HG02759 (cell line): ENCODE measurements around the gene TBPL2.
"Not testable (repeated sequence)": the region's sequence is repeated elsewhere in the genome, so short reads cannot be mapped to it uniquely, and the experiment has no call there.

Source experiments
- ATAC-seq: cut with Tn5 transposase; IDR thresholded peaks from one replicate; pipeline ENCODE4 v1.9.1; 2021; ENCODE audit warnings: mild to moderate bottlenecking, moderate library complexity; ENCODE audit not compliant: unreplicated experiment

The TBPL2 gene

DNA sequence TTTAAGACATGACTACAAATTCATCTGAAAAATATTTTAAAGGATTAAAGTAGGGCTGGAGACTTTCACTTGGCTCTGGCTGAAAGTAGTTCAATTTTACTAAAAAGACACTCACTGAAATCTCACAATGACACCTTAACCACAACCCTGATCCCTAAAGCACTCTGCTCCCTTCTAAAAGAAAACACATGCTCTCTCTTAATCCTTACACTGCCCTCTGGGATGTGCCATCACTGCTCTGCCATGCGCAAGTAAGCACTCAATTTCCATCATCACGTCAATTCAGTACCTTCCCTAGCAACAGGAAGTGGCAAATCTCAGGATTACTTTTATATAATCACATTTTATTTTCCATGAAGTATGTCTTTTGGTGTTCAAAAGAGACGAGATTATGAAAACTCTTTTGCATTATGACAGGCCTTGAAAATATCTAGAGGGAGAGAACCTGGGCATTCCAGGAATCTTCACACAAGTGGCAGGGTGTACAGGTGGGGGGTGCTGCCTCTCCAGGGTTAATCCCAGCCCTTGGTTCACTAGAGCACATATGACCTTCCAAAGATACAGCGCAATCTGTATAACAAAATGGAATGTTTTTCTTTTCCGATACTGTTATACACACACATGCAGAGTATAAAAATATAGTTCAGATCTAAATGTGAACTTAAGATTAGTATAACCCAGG is 36.1 kb downstream of the TBPL2 start:
- ATAC-seq: no peak

DNA sequence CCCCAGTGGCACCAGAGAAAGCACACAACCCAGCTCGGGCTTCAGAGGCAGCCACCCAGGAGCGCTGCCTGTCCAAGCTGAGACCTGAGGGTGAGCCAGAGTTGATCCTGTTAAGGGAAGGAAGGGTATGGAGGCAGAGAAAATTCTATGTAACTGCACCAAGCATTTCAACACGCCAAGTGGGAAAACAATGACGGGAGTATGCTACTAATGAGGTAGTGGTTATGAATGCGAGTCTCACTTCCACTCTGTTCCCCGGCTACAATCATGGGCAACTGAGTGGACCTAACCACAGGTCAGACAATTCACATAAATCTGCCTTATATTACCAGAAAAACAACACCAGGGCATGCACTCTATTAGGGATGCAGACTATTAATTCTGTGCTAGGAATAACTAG is 38.7 kb downstream of the TBPL2 start:
- no peak for ATAC-seq

DNA sequence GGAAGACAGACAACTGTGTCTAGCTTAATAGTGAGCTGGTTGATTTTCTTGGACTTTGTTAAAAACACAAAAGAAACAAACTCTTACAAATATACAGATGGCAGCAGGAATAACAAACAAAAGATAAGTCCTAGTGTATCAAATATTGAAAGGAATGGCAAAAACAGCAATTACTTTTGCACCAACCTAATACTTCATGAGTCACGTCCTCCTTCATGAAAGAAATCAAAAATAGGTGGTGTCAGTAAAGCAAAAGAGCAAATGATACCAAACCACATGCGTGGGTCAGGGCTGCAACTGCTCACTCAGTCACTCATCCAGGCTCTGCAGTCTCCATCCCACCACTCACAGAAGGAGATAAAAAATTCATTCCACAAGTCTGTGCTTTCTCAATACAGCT is 40.6 kb downstream of the TBPL2 start:
- ATAC-seq: no peak

DNA sequence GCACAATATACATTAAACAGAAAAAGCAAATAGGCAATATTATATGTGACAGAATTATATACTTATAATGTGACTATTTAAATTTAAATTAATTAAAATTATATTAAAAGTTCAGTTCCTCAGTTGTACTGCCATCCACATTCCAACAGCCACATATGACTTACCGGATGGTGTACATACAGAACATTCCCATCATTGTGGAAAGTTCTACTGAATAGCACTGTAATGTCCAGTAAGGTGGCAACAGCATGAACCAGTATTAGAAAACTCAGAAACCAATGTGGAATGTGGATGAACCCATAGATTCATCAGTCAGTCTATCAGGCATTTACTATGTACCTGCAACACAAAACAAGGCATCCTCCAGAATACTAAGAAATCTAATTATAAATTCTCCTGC is 41.2 kb downstream of the TBPL2 start:
- no peak for ATAC-seq

DNA sequence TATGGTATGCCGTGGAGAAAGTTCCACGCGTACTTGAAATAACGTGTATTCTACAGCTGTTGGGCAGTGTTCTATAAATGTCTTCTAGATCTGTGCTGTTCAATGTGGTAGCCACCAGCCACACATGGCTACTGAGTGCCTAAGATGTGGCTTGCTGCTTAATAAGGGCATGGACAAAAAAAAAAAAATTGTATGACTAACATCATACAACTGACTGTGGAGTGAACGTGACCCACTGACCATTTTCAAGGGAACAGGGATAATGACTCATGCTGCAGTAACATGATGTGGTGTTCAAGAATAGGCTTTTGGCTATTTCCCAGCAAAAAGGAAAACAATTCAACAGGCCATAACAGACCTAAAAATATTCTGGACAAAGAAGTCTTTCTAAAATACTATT is 41.7 kb downstream of the TBPL2 start:
- ATAC-seq: no peak

DNA sequence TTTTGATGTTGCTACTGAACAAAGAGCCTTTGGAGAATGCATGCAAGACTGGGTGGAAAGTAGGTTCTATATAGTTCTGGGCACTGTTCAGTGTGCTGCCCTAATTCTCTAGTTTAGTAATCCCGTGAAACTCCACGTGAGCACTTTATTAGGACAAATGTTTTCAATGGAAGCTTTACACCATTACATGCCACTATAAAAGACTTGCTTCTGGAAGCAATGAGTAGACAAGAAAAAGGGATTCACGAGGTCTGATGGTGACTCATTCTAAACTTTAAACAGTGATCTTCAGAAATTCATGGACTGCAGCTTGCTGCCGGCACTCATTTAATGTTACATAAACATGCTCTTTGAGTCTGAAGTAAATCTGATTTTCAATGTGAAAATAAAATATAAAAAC is 51.1 kb downstream of the TBPL2 start:
- no peak for ATAC-seq

DNA sequence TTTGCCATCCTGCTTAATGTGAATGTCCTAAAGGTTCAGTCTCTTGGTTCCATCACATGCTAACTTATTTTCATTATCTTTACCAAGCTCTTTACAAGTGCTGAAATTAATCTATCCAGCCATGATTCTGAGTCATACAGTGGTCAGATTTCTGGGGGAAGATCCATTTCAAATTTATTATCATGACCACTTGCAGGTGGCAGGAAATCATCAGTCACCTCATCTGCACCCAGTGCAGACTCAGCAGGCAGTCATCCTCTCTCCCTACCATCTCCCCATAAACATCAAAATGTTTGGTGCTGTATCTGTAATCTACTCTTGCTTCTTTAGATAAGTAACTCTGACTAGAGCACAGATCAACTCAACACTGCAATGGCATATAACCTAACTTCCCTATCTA is 52.3 kb downstream of the TBPL2 start:
- no peak for ATAC-seq

DNA sequence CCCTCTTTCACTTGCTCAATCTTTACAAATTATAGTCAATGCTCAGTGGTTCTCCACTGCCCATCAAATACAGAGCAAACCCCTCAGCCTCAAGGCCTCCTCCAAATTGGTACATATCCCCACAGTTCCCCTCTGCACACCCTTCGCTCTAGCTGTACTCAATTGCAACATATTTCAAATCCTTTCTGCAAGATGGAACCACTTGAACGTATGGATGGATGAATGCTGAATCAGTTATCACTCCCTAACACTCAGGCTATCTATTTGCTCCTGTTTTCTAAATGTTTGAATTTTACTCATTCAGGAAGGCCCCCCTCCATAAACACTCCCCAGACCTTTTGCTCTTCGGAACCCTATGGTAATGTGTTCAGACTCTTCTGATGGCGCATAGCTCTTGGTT is 53.3 kb downstream of the TBPL2 start:
- no peak for ATAC-seq

DNA sequence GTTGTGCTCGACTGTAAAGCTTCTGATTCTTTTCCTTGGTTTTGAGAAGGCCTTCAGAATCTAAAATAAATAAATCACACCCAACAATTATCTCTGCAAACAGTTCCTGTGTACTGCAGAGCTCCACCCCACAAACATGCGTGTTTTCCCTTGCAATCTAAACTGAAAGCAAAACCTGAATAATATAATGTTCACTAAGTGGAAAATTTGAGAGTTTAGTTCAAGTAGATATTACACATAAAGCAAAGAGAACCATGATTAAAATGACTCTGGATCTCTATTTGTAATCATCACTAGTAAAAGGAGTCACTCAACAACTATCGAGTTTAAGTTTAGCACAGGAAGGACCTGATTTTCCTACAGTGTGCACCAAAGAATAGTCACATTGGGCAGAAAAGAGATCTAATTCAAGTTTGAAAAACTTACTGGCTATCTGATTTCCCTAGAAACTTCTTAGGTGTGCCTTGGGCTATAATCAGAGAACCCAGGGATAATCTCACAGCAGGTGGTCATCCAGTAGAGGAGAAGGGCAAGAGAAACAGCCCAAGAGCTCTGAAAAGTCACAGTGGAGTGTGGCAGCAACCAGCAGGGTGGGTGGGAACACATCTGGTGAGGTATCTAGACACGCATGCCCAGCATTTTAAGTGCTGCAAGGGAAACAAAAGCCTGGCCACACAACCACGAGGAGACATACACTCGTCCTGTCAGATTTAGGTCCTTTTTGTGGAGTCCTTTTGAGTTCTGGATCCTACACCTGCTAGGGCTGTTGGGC is 54.2 kb downstream of the TBPL2 start:
- ATAC-seq: no peak

DNA sequence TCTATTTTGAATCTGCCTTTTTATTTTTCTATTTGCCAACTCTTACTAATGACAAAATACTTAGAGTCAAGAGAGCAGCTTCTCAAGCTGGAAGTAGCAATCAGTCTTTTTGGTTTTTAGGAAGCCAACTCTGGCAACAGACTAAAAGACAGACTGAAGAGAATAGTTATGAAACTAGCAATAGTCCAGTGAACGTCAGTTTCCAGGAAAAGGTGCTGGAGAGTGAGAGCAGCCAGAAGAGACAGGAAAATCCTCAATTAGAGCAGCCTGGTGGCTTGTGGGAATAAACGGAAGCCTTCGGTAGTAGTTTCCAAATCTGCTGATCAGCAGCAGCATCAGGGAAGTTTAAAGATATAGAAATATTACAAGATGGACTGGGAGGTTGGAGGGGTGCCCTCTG is 55.9 kb downstream of the TBPL2 start:
- no peak for ATAC-seq

DNA sequence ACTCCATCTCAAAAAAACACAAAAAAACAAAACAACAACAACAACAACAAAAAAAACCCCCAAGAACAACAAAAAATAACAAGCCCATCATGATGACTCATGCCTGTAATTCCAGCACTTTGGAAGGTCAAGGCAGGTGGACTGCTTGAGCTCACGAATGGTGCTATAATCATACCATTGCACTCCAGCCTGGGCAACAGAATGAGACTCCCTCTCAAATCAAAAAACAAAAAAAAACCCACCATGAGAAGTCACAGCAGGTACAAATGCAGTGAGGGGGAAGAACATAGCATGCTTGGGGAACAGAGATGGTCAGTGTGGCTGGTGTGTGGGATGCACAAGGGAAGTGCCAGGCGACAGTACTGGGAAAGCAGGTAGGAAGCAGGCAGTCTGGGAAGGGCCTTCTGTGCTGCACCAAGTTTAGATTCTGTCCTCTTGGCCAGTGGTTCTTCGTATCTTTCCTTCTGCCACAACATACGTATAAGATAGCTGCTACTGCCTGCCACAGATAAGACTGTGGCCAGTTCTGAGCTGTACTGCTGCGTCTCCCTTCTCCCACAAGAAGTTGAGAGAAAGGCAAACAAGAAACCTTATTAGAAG is 56.8 kb downstream of the TBPL2 start:
- ATAC-seq: no peak

DNA sequence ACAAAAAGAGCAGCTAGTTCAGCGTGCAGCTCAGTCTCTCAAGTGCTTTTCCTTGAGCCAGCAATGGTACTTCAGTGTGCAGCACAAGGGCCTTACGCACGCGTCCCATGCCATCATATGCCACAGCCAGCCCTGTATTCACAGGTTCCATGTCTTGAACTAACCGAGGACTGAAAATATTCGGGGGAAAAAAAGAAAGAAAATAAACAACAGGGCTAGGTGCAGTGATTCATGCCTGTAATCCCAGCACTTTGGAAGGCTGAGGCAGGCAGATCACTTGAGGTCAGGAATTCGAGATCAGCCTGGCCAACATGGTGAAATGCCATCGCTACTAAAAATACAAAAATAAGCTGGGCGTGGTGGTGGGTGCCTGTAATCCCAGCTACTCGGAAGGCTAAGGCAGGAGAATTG is 57.4 kb downstream of the TBPL2 start:
- ATAC-seq: not testable (repeated sequence)

DNA sequence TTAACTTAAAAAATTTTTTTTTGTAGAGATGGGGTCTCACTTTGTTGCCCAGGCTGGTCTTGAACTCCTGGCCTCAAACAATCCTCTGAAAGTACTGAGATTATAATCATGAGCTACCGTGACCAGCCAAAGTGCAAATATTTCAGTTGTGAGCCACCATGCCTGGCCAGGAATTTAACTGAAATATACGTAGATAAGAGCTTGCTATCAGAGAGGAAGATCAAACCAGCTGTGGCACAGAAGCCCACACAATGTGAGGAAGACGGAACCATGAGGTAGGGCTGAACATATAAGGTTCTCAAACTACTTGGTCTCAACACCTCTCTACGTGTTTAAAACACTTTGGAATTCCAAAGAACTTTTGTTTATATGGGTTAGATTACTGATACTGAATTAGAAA is 57.9 kb downstream of the TBPL2 start:
- ATAC-seq: no peak

DNA sequence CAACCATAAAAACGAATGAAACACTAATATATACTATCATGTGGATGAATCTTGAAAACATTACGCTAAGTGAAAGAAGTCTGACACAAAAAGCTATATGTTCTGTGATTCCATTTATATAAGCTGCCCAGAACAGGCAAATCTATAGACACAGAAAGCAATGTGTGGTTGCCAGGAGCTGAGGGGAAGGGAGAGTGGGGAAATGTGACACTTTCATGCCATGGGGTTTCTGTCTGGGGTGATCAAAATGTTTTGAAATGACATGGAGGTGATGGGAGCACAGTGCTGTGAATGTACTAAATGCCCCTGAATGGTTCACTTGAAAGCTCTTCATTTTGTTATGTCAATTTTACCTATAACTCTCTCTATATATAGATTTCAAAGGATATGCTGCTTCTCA is 58.9 kb downstream of the TBPL2 start:
- ATAC-seq: no peak

DNA sequence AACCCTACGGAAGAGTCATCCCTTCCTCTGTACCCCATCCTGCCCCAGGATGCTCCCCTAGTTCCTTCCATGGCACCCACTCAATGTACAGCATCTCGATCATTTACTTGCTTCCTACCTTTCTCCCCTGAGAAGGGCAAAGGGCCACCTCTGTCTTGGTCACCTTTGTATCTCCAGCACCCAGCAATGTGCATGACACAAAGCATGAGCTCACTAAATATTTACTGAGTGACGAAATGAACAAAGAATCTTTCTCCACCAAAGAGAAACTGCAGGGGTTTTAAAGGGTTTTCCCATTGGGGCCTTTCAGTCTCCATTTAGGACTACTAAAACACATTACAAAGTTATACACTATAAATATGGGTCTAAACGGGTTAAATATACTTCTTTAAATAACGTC is 59.4 kb downstream of the TBPL2 start:
- ATAC-seq: no peak

DNA sequence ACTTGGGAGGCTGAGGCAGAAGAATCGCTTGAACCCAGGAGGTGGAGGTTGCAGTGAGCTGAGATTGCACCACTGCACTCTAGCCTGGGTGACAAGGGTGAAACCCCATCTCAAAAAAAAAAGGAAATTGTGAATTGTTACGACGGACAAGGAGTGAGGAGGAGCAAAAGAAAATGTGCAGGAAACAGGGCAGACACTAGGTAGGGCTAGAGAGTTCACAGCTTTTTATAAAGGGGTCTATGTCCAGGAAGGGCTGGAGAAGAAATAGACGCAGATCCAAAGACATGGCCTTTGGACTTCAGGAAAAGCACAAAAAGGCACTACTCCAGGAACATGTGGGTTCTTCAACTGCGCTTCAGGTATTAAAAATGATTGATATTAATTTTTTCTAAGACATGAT is 63.2 kb downstream of the TBPL2 start:
- no peak for ATAC-seq

DNA sequence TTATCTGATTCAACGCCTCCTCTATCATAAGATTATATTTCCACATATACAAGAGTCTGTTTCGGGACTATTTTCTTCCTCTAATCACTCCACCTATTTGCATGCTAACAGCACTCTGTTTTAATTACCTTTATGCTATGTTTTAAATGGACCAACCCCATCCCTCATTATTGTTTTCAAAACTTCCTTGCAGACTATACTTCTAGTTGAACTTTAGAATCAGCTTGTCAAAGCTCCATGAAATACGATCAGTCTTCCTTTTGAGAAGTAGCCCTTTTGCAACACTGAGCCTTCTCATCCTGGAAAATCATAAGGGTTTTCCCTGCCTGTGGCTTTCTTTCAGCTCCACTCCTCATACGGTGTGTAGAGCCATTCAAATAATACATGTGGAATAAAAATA is 65.6 kb downstream of the TBPL2 start:
- ATAC-seq: no peak

DNA sequence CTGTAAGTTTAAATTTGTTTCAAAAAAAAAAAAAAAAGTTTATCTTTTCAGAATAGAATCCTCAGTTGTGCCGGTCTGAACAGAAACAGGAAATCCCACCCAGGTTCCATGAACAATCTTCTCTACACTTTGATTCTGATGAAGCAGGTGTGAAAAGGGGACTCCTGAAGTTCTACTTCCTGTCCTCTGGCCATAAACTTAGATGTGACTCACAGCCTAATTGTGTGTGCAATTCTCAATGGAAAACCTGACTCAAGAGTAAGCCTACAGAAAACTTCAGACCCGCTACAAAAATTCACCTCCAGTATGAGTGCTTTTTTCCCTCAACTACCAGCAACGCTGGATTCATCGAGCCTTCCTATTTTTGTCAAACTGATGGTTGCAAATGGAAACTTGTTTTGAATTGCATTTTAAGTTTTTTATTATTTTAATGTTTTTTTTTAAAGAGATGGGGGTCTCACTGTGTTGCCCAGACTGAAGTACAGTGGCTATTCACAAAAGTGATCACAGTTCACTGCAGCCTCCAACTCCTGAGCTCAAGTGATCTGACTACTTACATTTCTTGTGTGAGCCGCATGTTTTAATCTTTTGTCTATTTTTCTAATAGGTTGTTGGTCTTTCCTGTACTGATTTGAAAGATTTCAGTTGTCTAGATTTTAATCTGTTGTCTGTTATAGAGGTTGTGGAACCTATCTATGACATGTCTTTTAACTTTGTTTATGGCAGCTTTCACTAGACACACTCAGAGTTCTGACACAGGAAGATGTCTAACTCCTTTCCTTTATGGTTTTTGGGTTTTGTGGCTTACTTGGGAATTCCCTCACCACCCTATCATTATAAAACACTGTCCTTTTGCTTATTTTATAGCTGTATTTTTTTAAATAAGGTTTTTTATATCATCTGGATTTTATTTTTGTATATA is 66.4 kb downstream of the TBPL2 start:
- ATAC-seq: no peak

DNA sequence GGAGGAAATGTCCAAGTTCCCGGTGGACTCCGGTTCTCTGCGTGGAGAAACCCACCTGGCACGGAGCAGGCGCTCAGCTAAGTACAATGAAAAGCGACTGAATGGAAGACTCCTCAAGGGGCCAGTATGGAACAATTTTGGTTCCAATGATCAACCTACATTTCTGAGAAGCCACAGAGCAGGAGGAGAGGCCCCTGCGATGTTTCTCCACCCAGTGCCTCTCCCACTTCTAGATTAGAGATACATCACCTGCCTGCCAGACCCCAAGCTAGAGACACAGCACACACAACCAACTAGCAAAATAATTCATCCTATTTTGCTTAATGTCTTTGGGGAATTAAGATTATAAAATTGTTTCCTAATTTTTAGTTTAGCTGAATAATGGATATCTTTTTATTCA is 67.6 kb downstream of the TBPL2 start:
- no peak for ATAC-seq

DNA sequence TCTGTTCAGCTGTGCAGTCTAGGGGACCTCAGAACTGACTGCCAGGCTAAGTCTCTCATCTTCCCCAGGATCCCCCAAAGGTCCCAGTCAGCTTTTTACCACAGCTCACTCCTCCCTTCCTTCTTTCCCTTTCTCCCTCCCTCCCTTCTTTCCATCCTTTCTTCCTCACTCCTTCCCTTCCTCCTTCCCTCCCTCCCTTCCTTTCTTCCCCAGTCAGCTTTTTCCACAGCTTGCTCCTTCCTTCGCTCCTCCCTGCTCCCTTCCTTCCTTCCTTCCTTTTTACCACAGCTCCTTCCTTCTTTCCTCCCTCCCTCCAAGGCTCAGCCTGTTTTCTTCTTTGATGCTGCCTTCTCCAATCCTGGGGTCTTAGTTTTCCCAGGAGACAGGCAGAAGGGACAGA is 68.0 kb downstream of the TBPL2 start:
- ATAC-seq: no peak

DNA sequence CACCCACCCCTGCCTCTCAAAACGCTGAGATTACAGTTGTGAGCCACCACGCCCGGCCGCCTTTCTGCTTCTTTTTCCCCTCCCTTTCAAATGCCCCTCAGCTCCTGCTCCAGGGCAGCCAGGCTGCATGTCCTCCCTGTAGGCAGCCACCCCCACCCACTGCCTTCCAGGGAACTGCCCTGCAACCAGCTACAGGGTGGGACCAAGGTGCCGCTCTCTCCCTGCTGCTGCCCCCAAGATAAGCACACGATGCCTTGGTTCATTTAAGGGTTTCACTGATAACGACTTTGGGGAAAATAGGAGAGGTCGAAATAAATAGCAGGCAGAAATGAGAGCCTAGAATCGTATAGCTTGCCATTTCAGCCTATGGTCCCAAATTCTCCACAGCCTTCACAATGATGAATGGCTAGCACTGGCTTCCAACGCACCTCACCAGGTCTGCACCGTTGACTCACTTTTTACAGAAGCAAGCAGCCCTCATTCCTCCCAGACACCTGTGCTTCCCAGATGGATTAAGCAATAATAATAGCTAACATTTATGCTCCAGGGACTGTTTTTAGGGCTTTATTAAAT is 69.4 kb downstream of the TBPL2 start:
- ATAC-seq: no peak
